PC-9 (cell line): ENCODE results near the gene OR2V2.

Experiments used
- EZH2 ChIP-seq: fragments of 200-600 bp; sonication (generic); IDR thresholded peaks from 2 replicates; pipeline ENCODE4 v1.8.0; 2017; ENCODE audit warnings: antibody characterized with exemption, low read depth
- TF ChIP-seq, protein P1 (sequence below): fragments of 200-600 bp; sonication (generic); conservative IDR thresholded peaks from 2 replicates; pipeline ENCODE4 v1.6.1; 2017; ENCODE audit warnings: mixed run types, antibody characterized with exemption, mild to moderate bottlenecking, moderate library complexity

DNA sequence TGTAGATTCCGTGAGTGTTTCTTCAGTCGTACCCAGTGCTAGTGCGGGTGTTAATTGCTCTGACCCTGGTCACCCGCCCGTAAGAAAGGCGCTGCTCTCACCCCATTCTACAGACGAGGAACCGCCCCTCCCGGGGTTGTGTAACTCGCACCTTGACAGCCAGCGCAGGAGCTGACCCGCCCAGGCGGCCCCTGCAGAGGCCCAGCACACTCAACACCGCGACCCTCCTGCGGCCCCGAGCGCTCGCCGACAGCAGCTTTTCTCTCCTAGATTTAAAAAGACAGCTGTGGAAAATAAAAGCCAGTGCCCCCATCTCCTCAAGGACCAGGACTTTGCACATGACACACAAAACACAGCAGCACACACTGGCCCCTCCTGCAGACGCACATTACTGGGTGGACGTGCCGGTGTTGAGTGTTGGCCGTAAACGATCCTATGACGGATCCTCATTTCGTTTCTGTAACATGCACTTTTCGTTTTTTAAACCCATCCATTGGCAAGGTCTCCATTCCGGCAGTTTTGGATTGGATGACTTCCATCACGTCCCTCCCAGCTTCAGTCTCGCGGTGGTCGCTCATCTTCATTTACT, 22.9 kb downstream of the OR2V2 start:
- TF ChIP-seq, protein P1, sequence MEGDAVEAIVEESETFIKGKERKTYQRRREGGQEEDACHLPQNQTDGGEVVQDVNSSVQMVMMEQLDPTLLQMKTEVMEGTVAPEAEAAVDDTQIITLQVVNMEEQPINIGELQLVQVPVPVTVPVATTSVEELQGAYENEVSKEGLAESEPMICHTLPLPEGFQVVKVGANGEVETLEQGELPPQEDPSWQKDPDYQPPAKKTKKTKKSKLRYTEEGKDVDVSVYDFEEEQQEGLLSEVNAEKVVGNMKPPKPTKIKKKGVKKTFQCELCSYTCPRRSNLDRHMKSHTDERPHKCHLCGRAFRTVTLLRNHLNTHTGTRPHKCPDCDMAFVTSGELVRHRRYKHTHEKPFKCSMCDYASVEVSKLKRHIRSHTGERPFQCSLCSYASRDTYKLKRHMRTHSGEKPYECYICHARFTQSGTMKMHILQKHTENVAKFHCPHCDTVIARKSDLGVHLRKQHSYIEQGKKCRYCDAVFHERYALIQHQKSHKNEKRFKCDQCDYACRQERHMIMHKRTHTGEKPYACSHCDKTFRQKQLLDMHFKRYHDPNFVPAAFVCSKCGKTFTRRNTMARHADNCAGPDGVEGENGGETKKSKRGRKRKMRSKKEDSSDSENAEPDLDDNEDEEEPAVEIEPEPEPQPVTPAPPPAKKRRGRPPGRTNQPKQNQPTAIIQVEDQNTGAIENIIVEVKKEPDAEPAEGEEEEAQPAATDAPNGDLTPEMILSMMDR = no peak
- TF ChIP-seq EZH2 = no peak
